ENCODE data around the gene BCL2L13. TPM values are rescaled to one million over a fixed set of nuclear protein-coding genes. Genes with fewer than 3 reads are reported as not detected.

BCL2L13 gene
- total RNA-seq, 1 experiment from 2014 or later: 38.1 TPM

DNA sequence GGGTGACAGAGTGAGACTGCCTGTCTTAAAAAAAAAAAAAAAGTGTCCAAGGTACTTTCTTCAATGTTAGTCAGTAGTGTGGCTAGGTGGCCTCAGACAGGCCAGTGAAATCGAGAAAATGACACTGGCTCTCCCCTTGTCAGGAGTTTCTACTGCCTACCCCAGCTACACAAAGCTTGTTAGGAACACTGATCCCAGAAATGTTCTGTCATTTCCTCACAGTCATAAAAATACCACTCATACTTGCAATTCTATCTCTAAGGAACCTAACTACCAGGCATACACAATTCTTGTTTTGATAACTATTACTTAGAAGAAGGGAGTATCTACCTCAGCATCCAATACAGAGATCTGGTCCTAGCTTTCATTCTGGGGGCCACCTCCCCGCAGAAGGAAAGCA, 41.3 kb upstream of the BCL2L13 start:
- Mint-ChIP-seq H3K4me1 (no peaks in the 10 kb centered on the region), H3K27me3 (ENCODE audit: low read depth) (no peaks in the 10 kb centered on the region), H3K4me3 (no peak overlapping the region), H3K36me3 (peaks cover 77% of the 10 kb centered on the region), H3K27ac (no peak overlapping the region), H3K9me3 (no peaks in the 10 kb centered on the region)
- ATAC-seq (no peak), DNase-seq (ENCODE audit: low spot score) (no peak)
- CTCF ChIA-PET: no interaction called here
- POLR2A ChIA-PET: interaction anchor here (0.7 kb wide), 1 partner anchor 35 kb away, joined by 4 read pairs; no protein-coding TSS in a partner anchor
- TF ChIP-seq, protein P1, sequence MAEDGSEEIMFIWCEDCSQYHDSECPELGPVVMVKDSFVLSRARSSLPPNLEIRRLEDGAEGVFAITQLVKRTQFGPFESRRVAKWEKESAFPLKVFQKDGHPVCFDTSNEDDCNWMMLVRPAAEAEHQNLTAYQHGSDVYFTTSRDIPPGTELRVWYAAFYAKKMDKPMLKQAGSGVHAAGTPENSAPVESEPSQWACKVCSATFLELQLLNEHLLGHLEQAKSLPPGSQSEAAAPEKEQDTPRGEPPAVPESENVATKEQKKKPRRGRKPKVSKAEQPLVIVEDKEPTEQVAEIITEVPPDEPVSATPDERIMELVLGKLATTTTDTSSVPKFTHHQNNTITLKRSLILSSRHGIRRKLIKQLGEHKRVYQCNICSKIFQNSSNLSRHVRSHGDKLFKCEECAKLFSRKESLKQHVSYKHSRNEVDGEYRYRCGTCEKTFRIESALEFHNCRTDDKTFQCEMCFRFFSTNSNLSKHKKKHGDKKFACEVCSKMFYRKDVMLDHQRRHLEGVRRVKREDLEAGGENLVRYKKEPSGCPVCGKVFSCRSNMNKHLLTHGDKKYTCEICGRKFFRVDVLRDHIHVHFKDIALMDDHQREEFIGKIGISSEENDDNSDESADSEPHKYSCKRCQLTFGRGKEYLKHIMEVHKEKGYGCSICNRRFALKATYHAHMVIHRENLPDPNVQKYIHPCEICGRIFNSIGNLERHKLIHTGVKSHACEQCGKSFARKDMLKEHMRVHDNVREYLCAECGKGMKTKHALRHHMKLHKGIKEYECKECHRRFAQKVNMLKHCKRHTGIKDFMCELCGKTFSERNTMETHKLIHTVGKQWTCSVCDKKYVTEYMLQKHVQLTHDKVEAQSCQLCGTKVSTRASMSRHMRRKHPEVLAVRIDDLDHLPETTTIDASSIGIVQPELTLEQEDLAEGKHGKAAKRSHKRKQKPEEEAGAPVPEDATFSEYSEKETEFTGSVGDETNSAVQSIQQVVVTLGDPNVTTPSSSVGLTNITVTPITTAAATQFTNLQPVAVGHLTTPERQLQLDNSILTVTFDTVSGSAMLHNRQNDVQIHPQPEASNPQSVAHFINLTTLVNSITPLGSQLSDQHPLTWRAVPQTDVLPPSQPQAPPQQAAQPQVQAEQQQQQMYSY (CRISPR knock-in tag; IDR thresholded peaks at IDR 0.05): no peak
- TF ChIP-seq JAZF1 (CRISPR knock-in tag; IDR thresholded peaks at IDR 0.05) (no peak), FOXP1 (CRISPR knock-in tag; IDR thresholded peaks at IDR 0.05; ENCODE audit: borderline replicate concordance) (no peak), MXD4 (CRISPR knock-in tag; IDR thresholded peaks at IDR 0.05; ENCODE audit: borderline replicate concordance) (no peak), ZNF425 (CRISPR knock-in tag; conservative IDR thresholded peaks at IDR 0.05) (no peak), MAX (CRISPR knock-in tag; IDR thresholded peaks at IDR 0.05) (no peak), ETV6 (CRISPR knock-in tag; IDR thresholded peaks at IDR 0.05) (no peak), NFYB (CRISPR knock-in tag; conservative IDR thresholded peaks at IDR 0.05; ENCODE audit: low read depth) (no peak), PREB (CRISPR knock-in tag; IDR thresholded peaks at IDR 0.05; ENCODE audit: borderline replicate concordance) (no peak), CREB1 (CRISPR knock-in tag; IDR thresholded peaks at IDR 0.05) (no peak), ZNF396 (CRISPR knock-in tag; IDR thresholded peaks at IDR 0.05; ENCODE audit: borderline replicate concordance) (no peak), ZNF263 (CRISPR knock-in tag; IDR thresholded peaks at IDR 0.05; ENCODE audit: low read depth) (no peak), ZBTB43 (CRISPR knock-in tag; IDR thresholded peaks at IDR 0.05) (no peak), KAT7 (CRISPR knock-in tag; IDR thresholded peaks at IDR 0.05; ENCODE audit: borderline replicate concordance) (no peak), ATF1 (CRISPR knock-in tag; IDR thresholded peaks at IDR 0.05) (no peak), ESRRA (CRISPR knock-in tag; IDR thresholded peaks at IDR 0.05; ENCODE audit: borderline replicate concordance) (no peak), AR (CRISPR knock-in tag; IDR thresholded peaks at IDR 0.05) (no peak)
- TF ChIP-seq, protein P2, sequence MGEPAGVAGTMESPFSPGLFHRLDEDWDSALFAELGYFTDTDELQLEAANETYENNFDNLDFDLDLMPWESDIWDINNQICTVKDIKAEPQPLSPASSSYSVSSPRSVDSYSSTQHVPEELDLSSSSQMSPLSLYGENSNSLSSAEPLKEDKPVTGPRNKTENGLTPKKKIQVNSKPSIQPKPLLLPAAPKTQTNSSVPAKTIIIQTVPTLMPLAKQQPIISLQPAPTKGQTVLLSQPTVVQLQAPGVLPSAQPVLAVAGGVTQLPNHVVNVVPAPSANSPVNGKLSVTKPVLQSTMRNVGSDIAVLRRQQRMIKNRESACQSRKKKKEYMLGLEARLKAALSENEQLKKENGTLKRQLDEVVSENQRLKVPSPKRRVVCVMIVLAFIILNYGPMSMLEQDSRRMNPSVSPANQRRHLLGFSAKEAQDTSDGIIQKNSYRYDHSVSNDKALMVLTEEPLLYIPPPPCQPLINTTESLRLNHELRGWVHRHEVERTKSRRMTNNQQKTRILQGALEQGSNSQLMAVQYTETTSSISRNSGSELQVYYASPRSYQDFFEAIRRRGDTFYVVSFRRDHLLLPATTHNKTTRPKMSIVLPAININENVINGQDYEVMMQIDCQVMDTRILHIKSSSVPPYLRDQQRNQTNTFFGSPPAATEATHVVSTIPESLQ (CRISPR knock-in tag; IDR thresholded peaks at IDR 0.05): no peak
- TF ChIP-seq, protein P3, sequence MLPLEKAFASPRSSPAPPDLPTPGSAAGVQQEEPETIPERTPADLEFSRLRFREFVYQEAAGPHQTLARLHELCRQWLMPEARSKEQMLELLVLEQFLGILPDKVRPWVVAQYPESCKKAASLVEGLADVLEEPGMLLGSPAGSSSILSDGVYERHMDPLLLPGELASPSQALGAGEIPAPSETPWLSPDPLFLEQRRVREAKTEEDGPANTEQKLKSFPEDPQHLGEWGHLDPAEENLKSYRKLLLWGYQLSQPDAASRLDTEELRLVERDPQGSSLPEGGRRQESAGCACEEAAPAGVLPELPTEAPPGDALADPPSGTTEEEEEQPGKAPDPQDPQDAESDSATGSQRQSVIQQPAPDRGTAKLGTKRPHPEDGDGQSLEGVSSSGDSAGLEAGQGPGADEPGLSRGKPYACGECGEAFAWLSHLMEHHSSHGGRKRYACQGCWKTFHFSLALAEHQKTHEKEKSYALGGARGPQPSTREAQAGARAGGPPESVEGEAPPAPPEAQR (CRISPR knock-in tag; IDR thresholded peaks at IDR 0.05): no peak
